Cardiac atrium fibroblast (primary cell): ENCODE data around the gene ITPR3. TPM values are rescaled to one million over a fixed set of nuclear protein-coding genes. Genes with fewer than 3 reads are reported as not detected.

Source experiments
- total RNA-seq: library from RNA; depleted of rRNA; stranded (reverse); fragments of >200 nt; gene quantifications from 2 replicates; pipeline ENCODE4 v1.2.3, GENCODE V29; 2015

ITPR3 gene
- 21.5 TPM in 2 replicates for total RNA-seq

GRCh38 chr6:33620856-33621710 lies at the start of gene ITPR3:
Gene ITPR3, plus strand, starts transcription at chr6:33621322. Its CDS starts 281 bp downstream, at chr6:33621603.

GRCh38 chr6:33579828-33580714 lies 41.1 kb upstream of the ITPR3 start, which contains the start of gene BAK1:
Gene BAK1, minus strand, starts transcription at chr6:33580276. Its CDS starts 2,672 bp downstream, at chr6:33577604.

GRCh38 chr6:33711140-33712129 lies 90.3 kb downstream of the ITPR3 start, which contains the start of gene UQCC2:
Gene UQCC2, minus strand, starts transcription at chr6:33711700. Its CDS starts 14 bp downstream, at chr6:33711686.

Other genes with a start within 250 kb of the ITPR3 start
- gene KIFC1, start 229.5 kb upstream of the ITPR3 start, total RNA-seq, result 6.0 and 6.8 TPM in 2 replicates
- gene PHF1, start 210.3 kb upstream of the ITPR3 start, total RNA-seq, result 23.5 and 23.8 TPM in 2 replicates
- 134 and 151 TPM in 2 replicates for gene CUTA, start 203.2 kb upstream of the ITPR3 start, total RNA-seq
- gene SYNGAP1, start 201.3 kb upstream of the ITPR3 start, total RNA-seq, result 2.9 and 3.7 TPM in 2 replicates
- gene ZBTB9, start 166.7 kb upstream of the ITPR3 start, total RNA-seq, result 3.1 and 3.2 TPM in 2 replicates
- 7.8 and 10.5 TPM in 2 replicates for gene BAK1, start 41.0 kb upstream of the ITPR3 start, total RNA-seq
- gene UQCC2, start 90.4 kb downstream of the ITPR3 start, total RNA-seq, result 18.6 and 47.3 TPM in 2 replicates
- under 0.01 TPM in 1 of 2 replicates, not detected in the other for gene IP6K3, start 125.6 kb downstream of the ITPR3 start, total RNA-seq
- gene LEMD2, start 167.8 kb downstream of the ITPR3 start, total RNA-seq, result 30.3 and 34.8 TPM in 2 replicates
- gene MLN, start 182.7 kb downstream of the ITPR3 start, total RNA-seq, result not detected in 2 replicates